Ascending aorta (tissue), 2 donors: ENCODE results near the gene IL24. TPM values are rescaled to one million over a fixed set of nuclear protein-coding genes. Genes with fewer than 3 reads are reported as not detected.

Experiments used
- DNase-seq, 2 donors: peaks; one replicate each; pipeline ENCODE4 v3.0.0-alpha.2; 2019; ENCODE audit warnings: low spot score in 2 of 2
- H3K27ac ChIP-seq, 2 donors: fragments of 200-600 bp; sonication (generic); one replicate each; pipeline ENCODE4 v1.5.1; 2016 to 2017; ENCODE audit warnings: mild to moderate bottlenecking in 1 of 2
- H3K27me3 ChIP-seq: fragments of 200-600 bp; sonication (generic); one replicate; pipeline ENCODE4 v1.5.1; 2017
- H3K36me3 ChIP-seq, 2 donors: fragments of 200-600 bp; sonication (generic); one replicate each; pipeline ENCODE4 v1.5.1; 2016
- H3K4me1 ChIP-seq, 2 donors: fragments of 200-600 bp; sonication (generic); one replicate each; pipeline ENCODE4 v1.5.1; 2016 to 2017; ENCODE audit warnings: mild to moderate bottlenecking in 1 of 2
- H3K4me3 ChIP-seq, 2 donors: fragments of 200-600 bp; sonication (generic); one replicate each; pipeline ENCODE4 v1.5.1; 2016 to 2017; ENCODE audit warnings: mild to moderate bottlenecking in 1 of 2
- H3K9me3 ChIP-seq, 2 donors: fragments of 200-600 bp; sonication (generic); one replicate each; pipeline ENCODE4 v1.5.1; 2016
- intact Hi-C: fragments of 100-400 bp; cut with DNase I; formaldehyde crosslinking; loops from one replicate; pipeline ENCODE4 v1.15.1; 2023
- total RNA-seq: library from RNA; depleted of rRNA; stranded (reverse); fragments of >200 nt; gene quantifications from one replicate; pipeline ENCODE4 v1.1.0, GENCODE V29; 2016
- TF ChIP-seq, protein P1 (sequence below), 3 experiments: fragments of 200-600 bp in 2 of 3; fragments of 450-650 bp in 1 of 3; sonication (generic) in 2 of 3; IDR thresholded peaks; one replicate each; pipeline ENCODE4 v1.5.1; 2016 to 2019; ENCODE audit warnings: antibody characterized with exemption in 3 of 3, mild to moderate bottlenecking in 1 of 3, moderate library complexity in 1 of 3

IL24 gene
- total RNA-seq, 1 donor from 2014 or later: not detected

DNA sequence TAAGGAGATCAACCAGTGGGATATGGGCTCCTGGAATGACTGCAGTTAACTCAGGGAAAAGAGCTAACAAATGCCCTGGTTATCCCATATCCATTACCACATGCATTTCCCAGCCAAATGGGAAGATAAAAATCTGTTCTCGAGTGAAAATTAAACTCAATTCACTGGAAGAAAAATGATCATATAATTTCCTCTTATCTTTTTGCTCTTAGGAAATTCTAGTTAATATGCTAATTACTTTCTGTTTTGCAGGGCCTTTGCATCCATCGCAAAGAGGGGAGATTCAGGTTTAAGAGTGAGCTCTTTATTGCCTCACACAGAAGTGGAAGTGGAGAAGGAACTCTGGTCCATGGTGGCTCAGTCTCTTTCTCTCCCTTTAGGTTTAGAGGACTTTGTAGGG lies 3.9 kb upstream of the IL24 start:
- no peak for DNase-seq
- Histone ChIP-seq H3K4me3 (no peak overlapping the region), H3K4me1 (no peaks in the 10 kb centered on the region), H3K36me3 (no peaks in the 10 kb centered on the region), H3K27me3 (no peaks in the 10 kb centered on the region), H3K27ac (no peak overlapping the region), H3K9me3 (no peaks in the 10 kb centered on the region)
- TF ChIP-seq, protein P1, sequence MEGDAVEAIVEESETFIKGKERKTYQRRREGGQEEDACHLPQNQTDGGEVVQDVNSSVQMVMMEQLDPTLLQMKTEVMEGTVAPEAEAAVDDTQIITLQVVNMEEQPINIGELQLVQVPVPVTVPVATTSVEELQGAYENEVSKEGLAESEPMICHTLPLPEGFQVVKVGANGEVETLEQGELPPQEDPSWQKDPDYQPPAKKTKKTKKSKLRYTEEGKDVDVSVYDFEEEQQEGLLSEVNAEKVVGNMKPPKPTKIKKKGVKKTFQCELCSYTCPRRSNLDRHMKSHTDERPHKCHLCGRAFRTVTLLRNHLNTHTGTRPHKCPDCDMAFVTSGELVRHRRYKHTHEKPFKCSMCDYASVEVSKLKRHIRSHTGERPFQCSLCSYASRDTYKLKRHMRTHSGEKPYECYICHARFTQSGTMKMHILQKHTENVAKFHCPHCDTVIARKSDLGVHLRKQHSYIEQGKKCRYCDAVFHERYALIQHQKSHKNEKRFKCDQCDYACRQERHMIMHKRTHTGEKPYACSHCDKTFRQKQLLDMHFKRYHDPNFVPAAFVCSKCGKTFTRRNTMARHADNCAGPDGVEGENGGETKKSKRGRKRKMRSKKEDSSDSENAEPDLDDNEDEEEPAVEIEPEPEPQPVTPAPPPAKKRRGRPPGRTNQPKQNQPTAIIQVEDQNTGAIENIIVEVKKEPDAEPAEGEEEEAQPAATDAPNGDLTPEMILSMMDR (IDR thresholded peaks at IDR 0.05): no peak
- intact Hi-C loops: no loop called here

DNA sequence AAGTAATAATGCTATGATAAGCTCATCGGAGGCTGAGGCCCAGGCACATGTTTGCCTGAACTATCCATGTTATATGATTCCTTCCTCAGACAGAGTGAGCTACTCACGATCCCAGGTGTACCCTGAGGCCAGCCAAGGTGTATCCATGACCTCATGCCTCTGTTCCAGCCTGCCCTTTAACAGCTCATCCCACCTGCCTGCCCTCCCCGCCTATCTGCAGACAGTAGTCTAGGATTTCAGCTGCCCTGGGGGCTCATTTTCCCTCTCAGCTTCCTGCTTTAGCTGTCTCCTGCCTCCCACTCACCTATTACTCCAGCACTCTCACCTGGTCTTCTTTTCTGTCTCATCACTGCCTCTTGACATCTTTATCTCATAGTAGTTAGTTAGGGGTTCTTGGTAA lies 1.9 kb upstream of the IL24 start:
- TF ChIP-seq, protein P1 (IDR thresholded peaks at IDR 0.05): no peak
- H3K36me3 ChIP-seq: no peaks in the 10 kb centered on the region
- H3K4me3 ChIP-seq: no peak overlapping the region
- no peak overlapping the region for H3K27ac ChIP-seq
- no peaks in the 10 kb centered on the region for H3K27me3 ChIP-seq
- intact Hi-C loops: no loop called here
- H3K9me3 ChIP-seq: no peaks in the 10 kb centered on the region
- H3K4me1 ChIP-seq: no peaks in the 10 kb centered on the region
- DNase-seq: no peak

DNA sequence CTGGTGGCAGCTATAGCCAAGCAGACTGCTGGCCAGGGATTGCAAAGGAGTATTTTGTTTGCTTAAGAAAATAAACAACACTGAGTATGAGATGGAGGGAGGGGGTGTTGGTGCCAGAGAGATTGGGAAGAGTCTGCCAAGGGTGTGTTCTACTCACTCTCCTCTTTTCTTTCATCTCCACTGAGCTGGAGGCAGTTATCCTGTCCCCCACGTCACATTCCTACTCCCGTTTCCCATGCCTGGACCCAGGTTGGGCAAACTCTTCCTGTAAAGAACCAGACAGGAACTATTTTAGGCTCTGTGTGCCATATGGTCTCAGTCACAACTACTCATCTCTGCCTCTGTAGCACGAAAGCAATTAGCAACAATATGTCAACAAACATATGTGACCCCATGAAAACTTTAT lies 1.4 kb upstream of the IL24 start:
- no peak for DNase-seq
- H3K36me3 ChIP-seq: no peaks in the 10 kb centered on the region
- no peak overlapping the region for H3K4me3 ChIP-seq
- intact Hi-C loops: no loop called here
- H3K9me3 ChIP-seq: no peaks in the 10 kb centered on the region
- no peak overlapping the region for H3K27ac ChIP-seq
- TF ChIP-seq, protein P1 (IDR thresholded peaks at IDR 0.05): no peak
- no peaks in the 10 kb centered on the region for H3K27me3 ChIP-seq
- no peaks in the 10 kb centered on the region for H3K4me1 ChIP-seq

DNA sequence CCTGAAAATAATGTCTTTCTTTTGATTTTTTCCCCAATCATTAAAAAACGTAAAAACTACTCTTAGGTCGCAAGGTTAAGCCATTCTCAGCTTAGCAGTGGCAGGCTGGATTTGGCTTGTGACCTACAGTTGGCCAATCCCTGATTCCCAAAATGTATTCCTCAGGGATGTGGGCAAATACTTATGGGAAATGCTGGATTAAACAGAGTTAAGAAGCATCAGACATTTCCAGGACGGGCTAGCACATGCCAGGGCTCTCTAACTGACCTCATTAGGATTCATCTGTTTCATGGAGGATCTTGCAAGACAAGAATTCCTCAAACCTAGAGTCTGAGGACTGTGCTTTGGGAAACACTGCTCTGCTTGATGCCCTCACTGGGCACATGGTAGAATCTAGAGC lies 982 bp upstream of the IL24 start:
- no peak overlapping the region for H3K4me3 ChIP-seq
- no peaks in the 10 kb centered on the region for H3K27me3 ChIP-seq
- DNase-seq: no peak
- intact Hi-C loops: no loop called here
- no peaks in the 10 kb centered on the region for H3K36me3 ChIP-seq
- no peak overlapping the region for H3K27ac ChIP-seq
- no peaks in the 10 kb centered on the region for H3K4me1 ChIP-seq
- TF ChIP-seq, protein P1 (IDR thresholded peaks at IDR 0.05): no peak
- no peaks in the 10 kb centered on the region for H3K9me3 ChIP-seq

DNA sequence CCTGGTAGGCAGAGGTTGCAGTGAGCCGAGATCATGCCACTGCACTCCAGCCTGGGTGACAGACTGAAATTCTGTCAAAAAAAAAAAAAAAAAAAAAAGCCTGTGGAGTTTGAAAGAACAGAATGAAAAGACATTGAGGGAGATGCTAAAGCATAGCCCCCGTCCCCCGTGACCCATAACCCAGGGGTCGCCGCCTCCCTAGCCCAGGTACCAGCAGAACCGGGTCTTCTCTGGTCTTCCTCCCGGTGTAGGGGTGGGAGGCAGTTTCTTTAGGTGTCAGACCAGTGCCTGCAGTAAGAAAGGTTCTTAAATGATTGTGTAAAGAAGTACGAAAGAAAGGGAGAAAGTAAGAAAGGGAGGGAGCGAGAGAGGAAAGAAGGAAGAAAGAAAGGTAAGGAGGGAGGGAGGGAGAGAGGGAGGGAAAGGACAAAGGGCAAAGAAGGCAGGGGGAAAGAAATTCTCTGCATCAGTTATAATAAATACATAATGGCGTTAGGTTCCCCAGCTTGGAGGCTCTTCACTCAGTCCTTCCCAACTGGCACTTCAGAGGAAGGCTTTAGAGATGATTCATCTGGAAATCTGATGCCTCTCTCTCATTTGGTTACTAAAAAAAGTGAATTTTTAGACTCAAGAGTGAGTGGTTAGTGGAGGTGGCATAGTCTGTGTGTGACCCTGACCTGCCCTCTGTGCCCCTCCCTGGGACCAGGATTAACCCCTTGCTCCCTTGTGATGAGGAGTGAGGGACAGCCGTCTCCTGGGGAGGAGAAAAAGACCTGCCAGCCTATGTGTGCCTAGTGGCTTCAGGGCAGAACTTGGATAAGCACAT lies 1.1 kb downstream of the IL24 start:
- Histone ChIP-seq H3K27me3 (no peaks in the 10 kb centered on the region), H3K36me3 (no peaks in the 10 kb centered on the region), H3K4me1 (no peaks in the 10 kb centered on the region), H3K9me3 (no peaks in the 10 kb centered on the region), H3K27ac (no peak overlapping the region), H3K4me3 (no peak overlapping the region)
- intact Hi-C loops: no loop called here
- TF ChIP-seq, protein P1 (IDR thresholded peaks at IDR 0.05): no peak
- DNase-seq: no peak
